GM06990 (cell line): ENCODE data around the gene MAGI1.
"Not testable (repeated sequence)": the region's sequence is repeated elsewhere in the genome, so short reads cannot be mapped to it uniquely, and the experiment has no call there.

Experiments used
- DNase-seq: peaks from one replicate; pipeline ENCODE4 v3.0.0-alpha.2; 2011; ENCODE audit not compliant: insufficient read length; ENCODE audit errors: extremely low read depth
- H3K27me3 ChIP-seq: replicated peaks from 2 replicates; pipeline ENCODE4 v1.6.0; 2011; ENCODE audit warnings: low read length; ENCODE audit not compliant: control insufficient read depth, insufficient read depth
- H3K36me3 ChIP-seq: 2 replicates; pipeline ENCODE4 v1.5.1; 2011; ENCODE audit warnings: low read length; ENCODE audit not compliant: control insufficient read depth, insufficient read depth
- H3K4me3 ChIP-seq: replicated peaks from 2 replicates; pipeline ENCODE4 v1.5.1; 2011; ENCODE audit warnings: low read depth, mild to moderate bottlenecking, control low read depth, low read length
- TF ChIP-seq, protein P1 (sequence below): IDR thresholded peaks from 2 replicates; pipeline ENCODE4 v1.5.1; 2011; ENCODE audit warnings: low read length, control low read depth, mild to moderate bottlenecking, inconsistent platforms; ENCODE audit not compliant: insufficient read depth, poor library complexity, severe bottlenecking

The MAGI1 gene

GRCh38 chr3:65516998-65517397 lies 521.7 kb downstream of the MAGI1 start:
- no peaks in the 10 kb centered on the region for H3K27me3 ChIP-seq
- H3K4me3 ChIP-seq: no peak overlapping the region
- TF ChIP-seq, protein P1, sequence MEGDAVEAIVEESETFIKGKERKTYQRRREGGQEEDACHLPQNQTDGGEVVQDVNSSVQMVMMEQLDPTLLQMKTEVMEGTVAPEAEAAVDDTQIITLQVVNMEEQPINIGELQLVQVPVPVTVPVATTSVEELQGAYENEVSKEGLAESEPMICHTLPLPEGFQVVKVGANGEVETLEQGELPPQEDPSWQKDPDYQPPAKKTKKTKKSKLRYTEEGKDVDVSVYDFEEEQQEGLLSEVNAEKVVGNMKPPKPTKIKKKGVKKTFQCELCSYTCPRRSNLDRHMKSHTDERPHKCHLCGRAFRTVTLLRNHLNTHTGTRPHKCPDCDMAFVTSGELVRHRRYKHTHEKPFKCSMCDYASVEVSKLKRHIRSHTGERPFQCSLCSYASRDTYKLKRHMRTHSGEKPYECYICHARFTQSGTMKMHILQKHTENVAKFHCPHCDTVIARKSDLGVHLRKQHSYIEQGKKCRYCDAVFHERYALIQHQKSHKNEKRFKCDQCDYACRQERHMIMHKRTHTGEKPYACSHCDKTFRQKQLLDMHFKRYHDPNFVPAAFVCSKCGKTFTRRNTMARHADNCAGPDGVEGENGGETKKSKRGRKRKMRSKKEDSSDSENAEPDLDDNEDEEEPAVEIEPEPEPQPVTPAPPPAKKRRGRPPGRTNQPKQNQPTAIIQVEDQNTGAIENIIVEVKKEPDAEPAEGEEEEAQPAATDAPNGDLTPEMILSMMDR: no peak
- DNase-seq: no peak
- H3K36me3 ChIP-seq: no peaks in the 10 kb centered on the region

DNA sequence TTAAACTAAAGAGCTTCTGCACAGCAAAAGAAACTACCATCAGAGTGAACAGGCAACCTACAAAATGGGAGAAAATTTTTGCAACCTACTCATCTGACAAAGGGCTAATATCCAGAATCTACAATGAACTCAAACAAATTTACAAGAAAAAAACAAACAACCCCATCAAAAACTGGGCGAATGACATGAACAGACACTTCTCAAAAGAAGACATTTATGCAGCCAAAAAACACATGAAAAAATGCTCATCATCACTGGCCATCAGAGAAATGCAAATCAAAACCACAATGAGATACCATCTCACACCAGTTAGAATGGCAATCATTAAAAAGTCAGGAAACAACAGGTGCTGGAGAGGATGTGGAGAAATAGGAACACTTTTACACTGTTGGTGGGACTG lies 524.4 kb downstream of the MAGI1 start:
- not testable (repeated sequence) for H3K36me3 ChIP-seq, H3K27me3 ChIP-seq, DNase-seq, H3K4me3 ChIP-seq

- not testable (repeated sequence) for DNase-seq, H3K36me3 ChIP-seq, H3K4me3 ChIP-seq, H3K27me3 ChIP-seq
These were observed 529.3 kb downstream of the MAGI1 start for GRCh38 chr3:65509423-65509794.

- no peaks in the 10 kb centered on the region for H3K36me3 ChIP-seq
- no peak for DNase-seq
- TF ChIP-seq, protein P1: no peak
- no peak overlapping the region for H3K4me3 ChIP-seq
- H3K27me3 ChIP-seq: no peaks in the 10 kb centered on the region
These were observed 529.8 kb downstream of the MAGI1 start for GRCh38 chr3:65508750-65509422.

GRCh38 chr3:65507437-65507836 lies 531.3 kb downstream of the MAGI1 start:
- H3K4me3 ChIP-seq: no peak overlapping the region
- TF ChIP-seq, protein P1: no peak
- DNase-seq: no peak
- H3K27me3 ChIP-seq: no peaks in the 10 kb centered on the region
- no peaks in the 10 kb centered on the region for H3K36me3 ChIP-seq

GRCh38 chr3:65503776-65504175 lies 534.9 kb downstream of the MAGI1 start:
- TF ChIP-seq, protein P1: no peak
- no peaks in the 10 kb centered on the region for H3K36me3 ChIP-seq
- H3K27me3 ChIP-seq: no peaks in the 10 kb centered on the region
- DNase-seq: no peak
- no peak overlapping the region for H3K4me3 ChIP-seq

DNA sequence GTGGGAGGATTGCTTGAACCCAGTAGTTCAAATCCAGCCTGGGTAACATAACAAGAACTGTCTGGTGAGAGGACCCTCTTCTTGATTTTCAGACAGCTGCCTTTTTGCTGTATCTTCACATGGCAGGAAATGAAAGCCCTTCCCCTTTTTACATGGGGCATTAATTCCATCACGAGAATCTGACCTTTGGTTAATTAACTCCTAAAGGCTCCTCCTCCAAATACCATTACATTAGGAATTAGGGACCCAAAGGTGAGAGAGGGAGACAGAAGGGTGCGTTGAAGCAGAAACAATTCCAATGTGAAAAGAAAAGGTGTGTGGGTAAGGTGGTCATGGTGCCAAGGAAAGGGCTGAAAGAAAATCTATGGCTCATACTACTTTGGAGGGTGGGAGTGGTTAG lies 536.2 kb downstream of the MAGI1 start:
- TF ChIP-seq, protein P1: no peak
- H3K36me3 ChIP-seq: no peaks in the 10 kb centered on the region
- no peak for DNase-seq
- H3K4me3 ChIP-seq: no peak overlapping the region
- H3K27me3 ChIP-seq: no peaks in the 10 kb centered on the region
